IMR-90 (cell line): ENCODE results near the gene ZNF653. TPM values are rescaled to one million over a fixed set of nuclear protein-coding genes. Genes with fewer than 3 reads are reported as not detected.

Experiments used
- ATAC-seq: fragments of 200-7000 bp; cut with Tn5 transposase; 2 replicates; pipeline ENCODE4 v1.9.1; 2020; ENCODE audit warnings: low read depth, mild to moderate bottlenecking, moderate library complexity
- BruUV-seq: library from RNA; stranded (reverse); fragments of 400-500 nt; replicated peaks from 2 replicates; lab custom pipeline; 2021; lab: Mats Ljungman, UMichigan
- CTCF ChIA-PET: fragments of 300-600 bp; formaldehyde crosslinking; extraction: SDS; loops from one replicate; lab custom pipeline; 2021; ENCODE audit warnings: antibody characterized with exemption; lab: Yijun Ruan, JAX
- POLR2A ChIA-PET: fragments of 300-600 bp; sonication (Branson Sonifier 250); formaldehyde crosslinking; loops from one replicate; lab custom pipeline; 2022; ENCODE audit warnings: antibody characterized with exemption; ENCODE audit not compliant: unreplicated experiment; lab: Charles Lee
- DNase-seq: peaks from one replicate; pipeline ENCODE4 v3.0.0; 2013
- H2AFZ ChIP-seq: replicated peaks from 2 replicates; pipeline ENCODE3; 2013; ENCODE audit warnings: low read length, mild to moderate bottlenecking; ENCODE audit not compliant: poor library complexity
- H2AK5ac ChIP-seq: 2 replicates; pipeline ENCODE4 v1.6.1; 2013; ENCODE audit warnings: low read depth, low read length, inconsistent platforms
- H2AK9ac ChIP-seq: replicated peaks from 2 replicates; pipeline ENCODE3; 2013; ENCODE audit warnings: mild to moderate bottlenecking, low read depth, low read length, moderate library complexity; ENCODE audit not compliant: poor library complexity
- H2BK120ac ChIP-seq: 2 replicates; pipeline ENCODE4 v1.6.1; 2013; ENCODE audit warnings: low read depth, low read length, inconsistent platforms
- H2BK15ac ChIP-seq: 3 replicates; pipeline ENCODE4 v1.6.1; 2013; ENCODE audit warnings: low read depth, low read length, inconsistent platforms
- H2BK20ac ChIP-seq: 2 replicates; pipeline ENCODE4 v1.6.1; 2013; ENCODE audit warnings: low read depth, mild to moderate bottlenecking, inconsistent platforms, low read length, moderate library complexity
- H2BK5ac ChIP-seq: 2 replicates; pipeline ENCODE4 v1.6.1; 2013; ENCODE audit warnings: mild to moderate bottlenecking, low read depth, low read length, inconsistent platforms; ENCODE audit not compliant: poor library complexity, severe bottlenecking
- H3K14ac ChIP-seq: replicated peaks from 2 replicates; pipeline ENCODE4 v1.6.1; 2013; ENCODE audit warnings: low read depth, low read length, inconsistent platforms
- H3K18ac ChIP-seq: 2 replicates; pipeline ENCODE4 v1.6.1; 2013; ENCODE audit warnings: low read depth, low read length, control low read depth
- H3K23ac ChIP-seq: 2 replicates; pipeline ENCODE4 v1.6.1; 2013; ENCODE audit warnings: low read depth, low read length, inconsistent platforms
- H3K27ac ChIP-seq: 2 replicates; pipeline ENCODE4 v1.5.1; 2013; ENCODE audit warnings: mild to moderate bottlenecking, control low read depth, low read length; ENCODE audit not compliant: insufficient read depth
- H3K27me3 ChIP-seq: 2 replicates; pipeline ENCODE4 v1.6.1; 2013; ENCODE audit warnings: low read length; ENCODE audit not compliant: control insufficient read depth, insufficient read depth
- H3K36me3 ChIP-seq: 2 replicates; pipeline ENCODE4 v1.6.1; 2013; ENCODE audit warnings: low read length, mixed read lengths; ENCODE audit not compliant: control insufficient read depth, insufficient read depth
- H3K4ac ChIP-seq: 2 replicates; pipeline ENCODE4 v1.6.1; 2013; ENCODE audit warnings: low read depth, low read length, inconsistent platforms
- H3K4me1 ChIP-seq: 2 replicates; pipeline ENCODE4 v1.6.1; 2013; ENCODE audit warnings: low read length, mixed read lengths; ENCODE audit not compliant: control insufficient read depth, insufficient read depth
- H3K4me2 ChIP-seq: 2 replicates; pipeline ENCODE4 v1.6.1; 2013; ENCODE audit warnings: low read depth, mild to moderate bottlenecking, control low read depth, low read length, moderate library complexity
- H3K4me3 ChIP-seq: 2 replicates; pipeline ENCODE4 v1.5.1; 2013; ENCODE audit warnings: low read depth, mild to moderate bottlenecking, control low read depth, low read length, moderate library complexity; ENCODE audit not compliant: insufficient read depth
- H3K56ac ChIP-seq: 2 replicates; pipeline ENCODE4 v1.6.1; 2013; ENCODE audit warnings: low read length, inconsistent platforms; ENCODE audit not compliant: insufficient read depth; ENCODE audit errors: extremely low read depth
- H3K79me1 ChIP-seq, 2 experiments: 2 replicates each; pipeline ENCODE4 v1.6.1; 2013; ENCODE audit warnings: low read length in 2 of 2, inconsistent platforms in 1 of 2, low read depth in 1 of 2
- H3K9ac ChIP-seq: 2 replicates; pipeline ENCODE4 v1.6.1; 2013; ENCODE audit warnings: low read depth, low read length, control low read depth
- H3K9me1 ChIP-seq: 2 replicates; pipeline ENCODE4 v1.6.1; 2013; ENCODE audit warnings: low read length, inconsistent platforms; ENCODE audit not compliant: insufficient read depth
- H3K9me3 ChIP-seq: 2 replicates; pipeline ENCODE4 v1.6.1; 2013; ENCODE audit warnings: low read length; ENCODE audit not compliant: control insufficient read depth, insufficient read depth
- H4K20me1 ChIP-seq: 2 replicates; pipeline ENCODE4 v1.6.1; 2013; ENCODE audit warnings: low read length, inconsistent platforms; ENCODE audit not compliant: insufficient read depth
- H4K5ac ChIP-seq: 2 replicates; pipeline ENCODE4 v1.6.1; 2013; ENCODE audit warnings: mild to moderate bottlenecking, low read depth, low read length, control low read depth
- H4K8ac ChIP-seq, 2 experiments: 2 replicates each; pipeline ENCODE4 v1.6.1; 2013; ENCODE audit warnings: low read depth in 2 of 2, low read length in 2 of 2, control low read depth in 1 of 2, inconsistent platforms in 1 of 2
- H4K91ac ChIP-seq: 2 replicates; pipeline ENCODE4 v1.6.1; 2013; ENCODE audit warnings: low read depth, low read length, inconsistent platforms; ENCODE audit not compliant: insufficient read depth
- BHLHE40 ChIP-seq: fragments of 150-350 bp; IDR thresholded peaks from 2 replicates; pipeline ENCODE4 v1.6.1; 2016; ENCODE audit warnings: mild to moderate bottlenecking, low read depth, low read length
- CEBPB ChIP-seq: IDR thresholded peaks from 2 replicates; pipeline ENCODE4 v1.6.1; 2012; ENCODE audit warnings: low read depth, low read length, improper control_type of control experiment
- CHD1 ChIP-seq: IDR thresholded peaks from 2 replicates; pipeline ENCODE4 v1.6.1; 2012; ENCODE audit warnings: low read depth, low read length, improper control_type of control experiment
- CTCF ChIP-seq: conservative IDR thresholded peaks from 2 replicates; pipeline ENCODE4 v1.5.1; 2012; ENCODE audit warnings: mild to moderate bottlenecking, low read depth, low read length, improper control_type of control experiment
- MAZ ChIP-seq: IDR thresholded peaks from 2 replicates; pipeline ENCODE4 v1.6.1; 2012; ENCODE audit warnings: low read depth, mild to moderate bottlenecking, low read length, improper control_type of control experiment, moderate library complexity, borderline replicate concordance
- NFE2L2 ChIP-seq: fragments of 150-350 bp; IDR thresholded peaks from 2 replicates; pipeline ENCODE4 v1.6.1; 2016; ENCODE audit warnings: low read depth, mild to moderate bottlenecking, low read length
- POLR2A ChIP-seq: IDR thresholded peaks from 2 replicates; pipeline ENCODE4 v1.6.1; 2012; ENCODE audit warnings: mild to moderate bottlenecking, low read depth, low read length
- RCOR1 ChIP-seq: IDR thresholded peaks from 2 replicates; pipeline ENCODE4 v1.6.1; 2012; ENCODE audit warnings: mild to moderate bottlenecking, low read length, improper control_type of control experiment; ENCODE audit not compliant: insufficient replicate concordance
- RFX5 ChIP-seq: IDR thresholded peaks from 2 replicates; pipeline ENCODE4 v1.8.0; 2012; ENCODE audit warnings: low read depth, mild to moderate bottlenecking, low read length, moderate library complexity
- WGBS, 2 experiments: methylation state at CpG; one replicate each; pipeline versions ENCODE4 v1.1.5 to v1.1.7; 2013; ENCODE audit warnings: missing lambda C conversion rate in 2 of 2; ENCODE audit not compliant: insufficient read length in 1 of 2; ENCODE audit errors: extremely low coverage in 2 of 2; 5-methylcytosine and 5-hydroxymethylcytosine counted together
- dilution Hi-C: fragments of 300-500 bp; cut with HindIII; formaldehyde crosslinking; loops from one replicate; pipeline ENCODE4 v1.14.3; 2018; ENCODE audit warnings: low sequenced_read_pairs; ENCODE audit not compliant: unreplicated experiment
- in situ Hi-C: fragments of 300-500 bp; cut with MboI; formaldehyde crosslinking; loops from 3 replicates; pipeline ENCODE4 v1.14.3; 2019; ENCODE audit warnings: low sequenced_read_pairs, inconsistent platforms, mixed read lengths
- intact Hi-C: fragments of 100-400 bp; cut with micrococcal nuclease; formaldehyde crosslinking; loops from 2 replicates; pipeline ENCODE4 v1.10.0; 2022
- polyA plus RNA-seq, 3 experiments: library from polyadenylated mRNA; depleted of rRNA; stranded (reverse); fragments of >200 nt; gene quantifications; 2 replicates each; pipeline ENCODE4 v1.2.3, GENCODE V29; 2012; ENCODE audit warnings: low replicate concordance in 1 of 3
- total RNA-seq: library from RNA; depleted of rRNA; stranded (reverse); fragments of >200 nt; gene quantifications from 2 replicates; pipeline ENCODE4 v1.2.3, GENCODE V29; 2012
- TF ChIP-seq, protein P1 (sequence below): fragments of 150-350 bp; IDR thresholded peaks from 2 replicates; pipeline ENCODE4 v1.6.1; 2016; ENCODE audit warnings: low read depth, mild to moderate bottlenecking, low read length, moderate library complexity, borderline replicate concordance
- TF ChIP-seq, protein P2 (sequence below): fragments of 150-350 bp; IDR thresholded peaks from 2 replicates; pipeline ENCODE4 v1.6.1; 2017; ENCODE audit warnings: mild to moderate bottlenecking, antibody characterized with exemption, low read length, low read depth

The ZNF653 gene
- total and polyA plus RNA-seq, 2 of the 4 experiments (the other 2 are of a cell fraction), result 3.9 to 9.0 TPM

- H3K9me1 ChIP-seq, result no peaks in the 10 kb centered on the region
- H2AFZ ChIP-seq, result no peak overlapping the region
- in situ Hi-C loops, result no loop called here
- H3K4me2 ChIP-seq, result no peak overlapping the region
- H2BK5ac ChIP-seq, result no peak overlapping the region
- no peak overlapping the region for H3K4ac ChIP-seq
- H3K23ac ChIP-seq, result no peak overlapping the region
- intact Hi-C loops, result no loop called here
- H3K36me3 ChIP-seq, result peaks cover 13% of the 10 kb centered on the region
- POLR2A ChIA-PET, result no interaction called here
- H4K91ac ChIP-seq, result no peak overlapping the region
- H2BK120ac ChIP-seq, result no peak overlapping the region
- ATAC-seq (no peak), DNase-seq (no peak)
- no peaks in the 10 kb centered on the region for H4K20me1 ChIP-seq
- H2BK15ac ChIP-seq, result no peak overlapping the region
- no peak for TF ChIP-seq CEBPB
- TF ChIP-seq MAZ, result no peak
- TF ChIP-seq RCOR1, result no peak
- TF ChIP-seq POLR2A, result no peak
- TF ChIP-seq CTCF, result no peak
- TF ChIP-seq RFX5, result no peak
- TF ChIP-seq, protein P1, sequence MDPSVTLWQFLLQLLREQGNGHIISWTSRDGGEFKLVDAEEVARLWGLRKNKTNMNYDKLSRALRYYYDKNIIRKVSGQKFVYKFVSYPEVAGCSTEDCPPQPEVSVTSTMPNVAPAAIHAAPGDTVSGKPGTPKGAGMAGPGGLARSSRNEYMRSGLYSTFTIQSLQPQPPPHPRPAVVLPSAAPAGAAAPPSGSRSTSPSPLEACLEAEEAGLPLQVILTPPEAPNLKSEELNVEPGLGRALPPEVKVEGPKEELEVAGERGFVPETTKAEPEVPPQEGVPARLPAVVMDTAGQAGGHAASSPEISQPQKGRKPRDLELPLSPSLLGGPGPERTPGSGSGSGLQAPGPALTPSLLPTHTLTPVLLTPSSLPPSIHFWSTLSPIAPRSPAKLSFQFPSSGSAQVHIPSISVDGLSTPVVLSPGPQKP, result no peak
- TF ChIP-seq NFE2L2, result no peak
- TF ChIP-seq, protein P2, sequence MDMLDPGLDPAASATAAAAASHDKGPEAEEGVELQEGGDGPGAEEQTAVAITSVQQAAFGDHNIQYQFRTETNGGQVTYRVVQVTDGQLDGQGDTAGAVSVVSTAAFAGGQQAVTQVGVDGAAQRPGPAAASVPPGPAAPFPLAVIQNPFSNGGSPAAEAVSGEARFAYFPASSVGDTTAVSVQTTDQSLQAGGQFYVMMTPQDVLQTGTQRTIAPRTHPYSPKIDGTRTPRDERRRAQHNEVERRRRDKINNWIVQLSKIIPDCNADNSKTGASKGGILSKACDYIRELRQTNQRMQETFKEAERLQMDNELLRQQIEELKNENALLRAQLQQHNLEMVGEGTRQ, result no peak
- TF ChIP-seq BHLHE40, result no peak
- no peak for TF ChIP-seq CHD1
- BruUV-seq, result no TSS peak
- H3K79me1 ChIP-seq, result peaks cover 0 to 10% of the 10 kb centered on the region in 2 experiments; a peak in 1 of 4 replicates
- no peaks in the 10 kb centered on the region for H3K9me3 ChIP-seq
- no peak overlapping the region for H3K56ac ChIP-seq
- no peaks in the 10 kb centered on the region for H3K27me3 ChIP-seq
- no peak overlapping the region for H3K14ac ChIP-seq
- dilution Hi-C loops, result no loop called here
- 29% methylated on average over 1 of the region's 8 CpGs; no CpG with 5 or more reads in 1 of the 2 experiments for WGBS, 2 experiments
- H4K8ac ChIP-seq, result no peak overlapping the region
- H4K5ac ChIP-seq, result no peak overlapping the region
- H3K9ac ChIP-seq, result no peak overlapping the region
- H3K4me3 ChIP-seq, result no peak overlapping the region
- H2BK20ac ChIP-seq, result no peak overlapping the region
- CTCF ChIA-PET, result no interaction called here
- H3K18ac ChIP-seq, result no peak overlapping the region
- no peak overlapping the region for H2AK5ac ChIP-seq
- H3K4me1 ChIP-seq, result peaks cover 4% of the 10 kb centered on the region
- no peak overlapping the region for H2AK9ac ChIP-seq
- no peak overlapping the region for H3K27ac ChIP-seq
Measured at GRCh38 chr19:11510444-11510843, 4.8 kb upstream of the ZNF653 start.
